Measurements from ENCODE around the gene PFN3. TPM values are rescaled to one million over a fixed set of nuclear protein-coding genes. Genes with fewer than 3 reads are reported as not detected.
A peak's percentile ranks its signal among the peaks of the same experiment; 100 is the strongest.

The PFN3 gene
- polyA plus RNA-seq, 1 of the 3 experiments (the other 2 are of a cell fraction) = not detected

DNA sequence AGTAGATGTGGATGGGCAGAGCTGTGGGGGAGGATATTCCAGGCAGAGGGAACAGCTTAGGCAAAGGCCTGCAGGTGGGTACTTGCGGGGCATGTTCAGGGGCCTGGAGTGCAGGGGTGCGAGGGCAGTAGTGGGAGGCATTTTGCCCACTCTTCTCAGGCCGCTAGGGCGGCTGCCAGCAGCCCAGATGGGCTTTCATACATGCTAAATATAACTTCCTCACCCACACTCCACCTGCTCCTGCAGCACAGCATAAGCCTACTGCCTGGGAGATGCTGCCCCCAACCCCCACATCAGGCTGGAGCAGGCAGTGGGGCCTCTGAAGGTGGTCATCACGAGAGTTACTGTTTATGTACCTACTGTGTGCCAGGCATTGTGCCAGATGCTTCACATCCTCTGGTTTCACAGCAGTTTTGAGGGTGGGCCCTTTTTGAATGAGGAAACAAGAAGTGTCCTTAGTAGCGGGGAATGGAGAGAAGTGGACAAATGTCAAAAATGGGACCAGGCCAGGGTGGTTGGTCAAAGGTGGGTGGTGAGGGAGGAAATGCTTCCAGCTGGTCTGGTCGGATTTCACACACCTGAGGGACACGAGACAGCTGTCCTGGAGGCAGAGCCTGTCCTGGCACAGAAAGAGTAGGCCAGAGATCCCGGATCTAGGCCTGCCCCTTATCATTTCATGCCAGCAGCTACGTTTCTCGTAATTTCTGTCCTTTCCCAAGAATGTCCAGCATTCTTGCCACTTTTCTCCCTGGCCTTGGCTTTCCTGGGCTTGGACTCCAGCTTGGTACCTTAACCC, 30.6 kb downstream of the PFN3 start:
- Histone ChIP-seq H4K20me1 (ENCODE audit: insufficient read depth) (no peaks in the 10 kb centered on the region), H3K27me3 (ENCODE audit: insufficient read depth) (no peaks in the 10 kb centered on the region), H3K9me2 (no peaks in the 10 kb centered on the region), H3F3A (replicated peaks; ENCODE audit: insufficient read depth) (peaks cover 15% of the 10 kb centered on the region), H3K79me2 (ENCODE audit: insufficient read depth) (no peaks in the 10 kb centered on the region), H3K9ac (no peak overlapping the region), H3K36me3 (replicated peaks in 1 of 2; ENCODE audit: control insufficient read depth in 1 of 2, insufficient read depth in 2 of 2, low read length in 1 of 2) (no peaks in the 10 kb centered on the region), H3K27ac (ENCODE audit: low read depth in 2 of 2, low read length in 1 of 2) (no peak overlapping the region), H3K9me3 (no peaks in the 10 kb centered on the region), H3K4me1 (ENCODE audit: control insufficient read depth in 1 of 2, insufficient read depth in 2 of 2, low read depth in 1 of 2, low read length in 1 of 2) (peaks cover 6 to 39% of the 10 kb centered on the region in 2 experiments; a peak in 3 of 4 replicates), H3K4me3 (ENCODE audit: low read depth in 2 of 2, low read length in 1 of 2) (no peak overlapping the region), H2AFZ (ENCODE audit: low read depth) (no peak overlapping the region), H3K4me2 (no peak overlapping the region)
- ChIA-PET POLR2A (interaction anchor here (0.8 to 1.1 kb wide), 2 partner anchors 13 to 35 kb away, joined by 3 read pairs; no protein-coding TSS in a partner anchor), CTCF (interaction anchor here (0.6 to 5.9 kb wide), 27 partner anchors 9 to 283 kb away, joined by 3 to 58 read pairs (median 4); partner anchors contain the start of genes FGFR4, LMAN2 and SLC34A1)
- 74% methylated on average over 9 of the region's 11 CpGs for WGBS (ENCODE audit: low lambda C conversion rate)
- no peak for DNase-seq
- no peak for TF ChIP-seq POLR2AphosphoS5 (IDR thresholded peaks at IDR 0.05; ENCODE audit: low read depth, low read length)
- TF ChIP-seq FOSL2 (IDR thresholded peaks at IDR 0.05; ENCODE audit: borderline replicate concordance, low read depth) = no peak
- TF ChIP-seq MEF2A (IDR thresholded peaks at IDR 0.05; ENCODE audit: borderline replicate concordance, low read depth) = no peak
- TF ChIP-seq FOXM1 (IDR thresholded peaks at IDR 0.05; ENCODE audit: low read depth) = no peak
- no peak for TF ChIP-seq FOXJ3 (CRISPR knock-in tag; IDR thresholded peaks at IDR 0.05)
- TF ChIP-seq RCOR1 (IDR thresholded peaks at IDR 0.05; ENCODE audit: low read length) = no peak
- TF ChIP-seq RAD21 (IDR thresholded peaks at IDR 0.05; ENCODE audit: low read length) = no peak
- TF ChIP-seq MXI1 (IDR thresholded peaks at IDR 0.05; ENCODE audit: low read depth, low read length) = no peak
- TF ChIP-seq PBX3 (IDR thresholded peaks at IDR 0.05) = no peak
- no peak for TF ChIP-seq GABPA (IDR thresholded peaks at IDR 0.05; ENCODE audit: low read depth)
- TF ChIP-seq SIN3A (IDR thresholded peaks at IDR 0.05; ENCODE audit: borderline replicate concordance, low read depth, low read length) = no peak
- no peak for TF ChIP-seq NRF1 (IDR thresholded peaks at IDR 0.05; ENCODE audit: low read depth, low read length)
- TF ChIP-seq GATA2 (CRISPR knock-in tag; IDR thresholded peaks at IDR 0.05) = no peak

- H3K27ac ChIP-seq (ENCODE audit: low read depth in 2 of 2, low read length in 1 of 2) = no peak overlapping the region
- H3K27me3 ChIP-seq (ENCODE audit: insufficient read depth) = no peaks in the 10 kb centered on the region
- ChIA-PET CTCF (interaction anchor here (0.5 to 5.9 kb wide), 21 partner anchors 8 to 137 kb away, joined by 3 to 58 read pairs (median 4); partner anchors contain the start of genes LMAN2 and SLC34A1), POLR2A (no interaction called here)
- DNase-seq = peak; percentile 72
- H3F3A ChIP-seq (replicated peaks; ENCODE audit: insufficient read depth) = peaks cover 15% of the 10 kb centered on the region
- 77% methylated on average over 5 of the region's 5 CpGs for whole genome bisulfite sequencing (ENCODE audit: low lambda C conversion rate)
- no peaks in the 10 kb centered on the region for H3K36me3 ChIP-seq (replicated peaks in 1 of 2; ENCODE audit: control insufficient read depth in 1 of 2, insufficient read depth in 2 of 2, low read length in 1 of 2)
- peaks cover 6 to 39% of the 10 kb centered on the region in 2 experiments; a peak in 3 of 4 replicates for H3K4me1 ChIP-seq (ENCODE audit: control insufficient read depth in 1 of 2, insufficient read depth in 2 of 2, low read depth in 1 of 2, low read length in 1 of 2)
- no peaks in the 10 kb centered on the region for H4K20me1 ChIP-seq (ENCODE audit: insufficient read depth)
- H3K9ac ChIP-seq = no peak overlapping the region
- no peak overlapping the region for H3K4me2 ChIP-seq
- no peaks in the 10 kb centered on the region for H3K9me3 ChIP-seq
- no peak for TF ChIP-seq SMC3 (IDR thresholded peaks at IDR 0.05; ENCODE audit: low read depth, low read length)
- TF ChIP-seq CTCF (IDR thresholded peaks at IDR 0.05) = peak; percentile 70
- no peaks in the 10 kb centered on the region for H3K79me2 ChIP-seq (ENCODE audit: insufficient read depth)
- H3K4me3 ChIP-seq (ENCODE audit: low read depth in 2 of 2, low read length in 1 of 2) = no peak overlapping the region
- H2AFZ ChIP-seq (ENCODE audit: low read depth) = no peak overlapping the region
- H3K9me2 ChIP-seq = no peaks in the 10 kb centered on the region
These were observed 31.4 kb downstream of the PFN3 start for GRCh38 chr5:177368869-177369644.
